H1 (cell line): ENCODE results near the gene CORO6. TPM values are rescaled to one million over a fixed set of nuclear protein-coding genes. Genes with fewer than 3 reads are reported as not detected.

Source experiments
- CTCF ChIA-PET: fragments of 300-600 bp; sonication (Branson Sonifier 250); formaldehyde crosslinking; loops from one replicate; lab custom pipeline; 2021; ENCODE audit not compliant: partially characterized antibody; lab: Charles Lee
- POLR2A ChIA-PET: fragments of 300-600 bp; sonication (Branson Sonifier 250); formaldehyde crosslinking; loops from one replicate; lab custom pipeline; 2021; ENCODE audit warnings: inconsistent platforms; ENCODE audit not compliant: partially characterized antibody; lab: Charles Lee
- DNase-seq, 2 experiments: peaks; one replicate each; pipeline versions ENCODE4 v3.0.0 to v3.0.0-alpha.2; 2010 to 2022; ENCODE audit warnings: low spot score in 2 of 2, low read depth in 1 of 2, mixed read lengths in 1 of 2
- FAIRE-seq: peaks from 2 replicates; lab custom pipeline; 2011; peaks lifted over from hg19 to GRCh38; lab: Jason Lieb, UNC
- H2AFZ ChIP-seq: 2 replicates; pipeline ENCODE4 v1.8.1; 2012; ENCODE audit warnings: low read length, inconsistent platforms
- H2AK5ac ChIP-seq: 2 replicates; pipeline ENCODE4 v1.6.1; 2013; ENCODE audit warnings: low read depth, low read length
- H2BK120ac ChIP-seq: replicated peaks from 2 replicates; pipeline ENCODE3; 2013; ENCODE audit warnings: low read depth, low read length, inconsistent platforms
- H2BK12ac ChIP-seq: 2 replicates; pipeline ENCODE4 v1.6.1; 2013; ENCODE audit warnings: low read depth, low read length
- H2BK15ac ChIP-seq: 2 replicates; pipeline ENCODE4 v1.6.1; 2013; ENCODE audit warnings: low read length
- H2BK20ac ChIP-seq: 2 replicates; pipeline ENCODE4 v1.6.1; 2013; ENCODE audit warnings: low read length
- H2BK5ac ChIP-seq: 2 replicates; pipeline ENCODE4 v1.6.1; 2013; ENCODE audit warnings: low read depth, low read length
- H3K14ac ChIP-seq: 2 replicates; pipeline ENCODE4 v1.6.1; 2013; ENCODE audit warnings: inconsistent platforms; ENCODE audit not compliant: insufficient read length
- H3K18ac ChIP-seq: 2 replicates; pipeline ENCODE4 v1.6.1; 2013; ENCODE audit warnings: low read length; ENCODE audit errors: extremely low read depth
- H3K23ac ChIP-seq: 2 replicates; pipeline ENCODE4 v1.6.1; 2013; ENCODE audit warnings: inconsistent platforms; ENCODE audit not compliant: insufficient read length
- H3K23me2 ChIP-seq: 2 replicates; pipeline ENCODE4 v1.6.1; 2013; ENCODE audit warnings: low read depth, low read length
- H3K27ac ChIP-seq: 2 replicates; pipeline ENCODE4 v1.6.1; 2011; ENCODE audit warnings: low read depth, low read length, inconsistent platforms
- H3K27me3 ChIP-seq, 4 experiments: replicated peaks in 1 of 4; 1 replicate in 1 of 4; 2 replicates in 3 of 4; pipeline versions ENCODE4 v1.6.1 to v1.8.1; 2011 to 2013; ENCODE audit warnings: low read length in 3 of 4, mild to moderate bottlenecking in 3 of 4, inconsistent platforms in 2 of 4, mixed read lengths in 2 of 4, moderate library complexity in 1 of 4; ENCODE audit not compliant: control insufficient read depth in 3 of 4, insufficient read depth in 3 of 4; ENCODE audit errors: extremely low read depth in 1 of 4
- H3K36me3 ChIP-seq, 4 experiments: 2 replicates each; pipeline versions ENCODE4 v1.6.1 to v1.8.1; 2011 to 2013; ENCODE audit warnings: mild to moderate bottlenecking in 4 of 4, low read length in 3 of 4, moderate library complexity in 2 of 4, control low read depth in 1 of 4, inconsistent platforms in 1 of 4; ENCODE audit not compliant: insufficient read depth in 4 of 4, control insufficient read depth in 2 of 4
- H3K4ac ChIP-seq: replicated peaks from 2 replicates; pipeline ENCODE3; 2013; ENCODE audit warnings: low read length, low read depth, mixed read lengths, inconsistent platforms; ENCODE audit not compliant: insufficient read length
- H3K4me1 ChIP-seq, 4 experiments: replicated peaks in 1 of 4; 1 replicate in 1 of 4; 2 replicates in 3 of 4; pipeline versions ENCODE4 v1.6.1 to v1.8.1; 2011 to 2013; ENCODE audit warnings: low read length in 3 of 4, inconsistent platforms in 2 of 4, mixed read lengths in 1 of 4; ENCODE audit not compliant: insufficient read depth in 4 of 4, control insufficient read depth in 3 of 4
- H3K4me2 ChIP-seq, 2 experiments: 2 replicates each; pipeline versions ENCODE4 v1.6.1 to v1.8.1; 2011 to 2013; ENCODE audit warnings: low read depth in 2 of 2, low read length in 2 of 2, control low read depth in 1 of 2, inconsistent platforms in 1 of 2, mild to moderate bottlenecking in 1 of 2; ENCODE audit not compliant: insufficient read depth in 1 of 2
- H3K4me3 ChIP-seq, 4 experiments: fragments of 200-600, 300-600 bp in 1 of 4; sonication (generic), shearing (Covaris generic), sonication (Bioruptor Twin) in 1 of 4; 2 replicates each; pipeline versions ENCODE4 v1.5.1 to v1.8.1; 2011 to 2016; ENCODE audit warnings: low read length in 4 of 4, low read depth in 3 of 4, control low read depth in 2 of 4, inconsistent platforms in 2 of 4, mild to moderate bottlenecking in 2 of 4, mixed read lengths in 1 of 4, moderate library complexity in 1 of 4; ENCODE audit not compliant: insufficient read depth in 2 of 4; ENCODE audit errors: extremely low read depth in 1 of 4
- H3K56ac ChIP-seq: replicated peaks from 2 replicates; pipeline ENCODE3; 2013; ENCODE audit warnings: low read depth, mild to moderate bottlenecking, mixed read lengths, low read length, inconsistent platforms; ENCODE audit not compliant: insufficient read length
- H3K79me1 ChIP-seq: 2 replicates; pipeline ENCODE4 v1.6.1; 2013; ENCODE audit warnings: low read depth, low read length, control low read depth
- H3K79me2 ChIP-seq, 2 experiments: 2 replicates each; pipeline versions ENCODE4 v1.6.1 to v1.8.1; 2012 to 2013; ENCODE audit warnings: low read length in 2 of 2, mild to moderate bottlenecking in 2 of 2, inconsistent platforms in 1 of 2; ENCODE audit not compliant: insufficient read depth in 2 of 2, control insufficient read depth in 1 of 2
- H3K9ac ChIP-seq, 4 experiments: replicated peaks in 1 of 4; 1 replicate in 1 of 4; 2 replicates in 3 of 4; pipeline versions ENCODE4 v1.6.1 to v1.8.1; 2011 to 2013; ENCODE audit warnings: low read depth in 3 of 4, low read length in 3 of 4, control low read depth in 2 of 4, mild to moderate bottlenecking in 2 of 4, moderate library complexity in 2 of 4, inconsistent platforms in 1 of 4; ENCODE audit errors: extremely low read depth in 1 of 4
- H3K9me3 ChIP-seq, 2 experiments: 2 replicates each; pipeline versions ENCODE4 v1.6.1 to v1.8.1; 2012 to 2013; ENCODE audit warnings: mild to moderate bottlenecking in 2 of 2, moderate library complexity in 2 of 2, control low read depth in 1 of 2, inconsistent platforms in 1 of 2, low read depth in 1 of 2, low read length in 1 of 2, mixed read lengths in 1 of 2; ENCODE audit not compliant: insufficient read depth in 2 of 2
- H4K20me1 ChIP-seq, 2 experiments: replicated peaks in 1 of 2; 2 replicates each; pipeline versions ENCODE3 to v1.8.1; 2011 to 2013; ENCODE audit warnings: inconsistent platforms in 2 of 2, low read length in 2 of 2, mild to moderate bottlenecking in 1 of 2; ENCODE audit not compliant: insufficient read depth in 2 of 2, control insufficient read depth in 1 of 2
- H4K5ac ChIP-seq: 2 replicates; pipeline ENCODE4 v1.6.1; 2013; ENCODE audit warnings: low read length, low read depth, mixed read lengths, inconsistent platforms; ENCODE audit not compliant: insufficient read length
- H4K8ac ChIP-seq: 2 replicates; pipeline ENCODE4 v1.8.0; 2013; ENCODE audit warnings: mild to moderate bottlenecking, moderate library complexity, low read length, inconsistent platforms; ENCODE audit not compliant: insufficient read depth; ENCODE audit errors: extremely low read depth
- H4K91ac ChIP-seq: replicated peaks from 2 replicates; pipeline ENCODE3; 2013; ENCODE audit warnings: low read length, mixed read lengths, inconsistent platforms; ENCODE audit not compliant: insufficient read length
- CBX8 ChIP-seq: fragments of 300-800, 300-1000 bp; sonication (generic); IDR thresholded peaks from 2 replicates; pipeline ENCODE4 v1.7.1; 2016; ENCODE audit warnings: low read depth, low read length, borderline replicate concordance
- CHD1 ChIP-seq: IDR thresholded peaks from 2 replicates; pipeline ENCODE4 v1.6.1; 2012; ENCODE audit warnings: low read depth, low read length, improper control_type of control experiment
- CHD2 ChIP-seq: IDR thresholded peaks from 2 replicates; pipeline ENCODE4 v1.6.1; 2012; ENCODE audit warnings: low read length, improper control_type of control experiment
- GABPA ChIP-seq: IDR thresholded peaks from 2 replicates; pipeline ENCODE4 v1.6.1; 2011; ENCODE audit warnings: mild to moderate bottlenecking, low read length, moderate library complexity, borderline replicate concordance; ENCODE audit not compliant: insufficient read depth
- JUN ChIP-seq: IDR thresholded peaks from 2 replicates; pipeline ENCODE4 v1.6.1; 2011; ENCODE audit warnings: low read depth, mild to moderate bottlenecking, improper control_type of control experiment, low read length
- MAFK ChIP-seq: IDR thresholded peaks from 2 replicates; pipeline ENCODE4 v1.6.1; 2012; ENCODE audit warnings: low read depth, mild to moderate bottlenecking, improper control_type of control experiment, low read length
- MAX ChIP-seq: IDR thresholded peaks from 2 replicates; pipeline ENCODE4 v1.6.1; 2012; ENCODE audit warnings: inconsistent platforms
- NRF1 ChIP-seq: IDR thresholded peaks from 2 replicates; pipeline ENCODE4 v1.6.1; 2011; ENCODE audit warnings: mild to moderate bottlenecking, low read depth, low read length, improper control_type of control experiment
- RBBP5 ChIP-seq: IDR thresholded peaks from 2 replicates; pipeline ENCODE4 v1.7.1; 2012; ENCODE audit warnings: low read depth, mild to moderate bottlenecking, inconsistent platforms, low read length, moderate library complexity, borderline replicate concordance
- SIX5 ChIP-seq: IDR thresholded peaks from 2 replicates; pipeline ENCODE4 v1.6.1; 2011; ENCODE audit warnings: mild to moderate bottlenecking, low read depth, low read length
- SP4 ChIP-seq: IDR thresholded peaks from 2 replicates; pipeline ENCODE4 v1.6.1; 2012; ENCODE audit warnings: low read length, inconsistent platforms
- SRF ChIP-seq: IDR thresholded peaks from 2 replicates; pipeline ENCODE4 v1.6.1; 2011; ENCODE audit warnings: mild to moderate bottlenecking, low read depth, low read length, moderate library complexity
- TAF7 ChIP-seq: optimal IDR thresholded peaks from 2 replicates; pipeline ENCODE3; 2011; ENCODE audit warnings: low read depth, mild to moderate bottlenecking, inconsistent platforms, low read length, moderate library complexity, borderline replicate concordance
- TEAD4 ChIP-seq: IDR thresholded peaks from 2 replicates; pipeline ENCODE4 v1.6.1; 2012; ENCODE audit warnings: low read depth, low read length, inconsistent platforms, mixed read lengths
- WGBS, 2 experiments: shearing (Covaris generic) in 1 of 2; methylation state at CpG; one replicate each; pipeline versions ENCODE4 v1.1.6 to v1.1.7; 2013 to 2015; ENCODE audit warnings: low lambda C conversion rate in 2 of 2, mixed read lengths in 2 of 2, inconsistent platforms in 1 of 2, low coverage in 1 of 2, missing lambda C conversion rate in 1 of 2; ENCODE audit not compliant: insufficient replicate concordance in 2 of 2, insufficient coverage in 1 of 2, insufficient read length in 1 of 2; ENCODE audit errors: extremely low coverage in 1 of 2, missing lambda C conversion rate in 1 of 2; 5-methylcytosine and 5-hydroxymethylcytosine counted together
- polyA plus RNA-seq, 7 experiments: library from polyadenylated mRNA; depleted of rRNA in 3 of 7; stranded (reverse) in 5 of 7; unstranded in 2 of 7; fragments of >200 nt in 5 of 7; fragments of 200-250 nt in 2 of 7; gene quantifications; 1 replicate in 5 of 7; 2 replicates in 1 of 7; 4 replicates in 1 of 7; pipeline versions ENCODE4 v1.2.1 to v1.2.3, GENCODE V29; 2011 to 2013; ENCODE audit warnings: missing spikeins in 2 of 7, mixed read lengths in 2 of 7
- total RNA-seq: library from RNA; stranded (reverse); fragmentation: NEBNext Ultra II Directional; extraction: Animal tissue kit (Norgen Biotek cat#: 25700); gene quantifications from 2 replicates; pipeline ENCODE4 v1.2.1, GENCODE V29; 2021

Gene CORO6
- total and polyA plus RNA-seq, 2 of the 8 experiments (the other 6 are each of a cell fraction or from before 2014, with no cell fraction given), result 2.5 to 8.6 TPM

- Histone ChIP-seq H3K23ac (peak overlapping the region; percentile 72), H3K4me3 (peak overlapping the region in 1 of 4 experiments; percentile 20; a peak in 1 of 8 replicates), H2BK12ac (peak overlapping the region; percentile 98; the same call in 1 of the 2 replicates), H3K79me1 (peaks cover 9% of the 10 kb centered on the region), H3K9ac (no peak overlapping the region; a peak in 1 of 7 replicates), H3K14ac (peak overlapping the region; percentile 0), H2BK5ac (peak overlapping the region; percentile 93), H2AK5ac (peak overlapping the region; percentile 85), H3K4ac (peak overlapping the region; percentile 91), H3K4me2 (peak overlapping the region; percentile 57 to 75), H4K8ac (no peak overlapping the region), H3K18ac (peak overlapping the region; percentile 97), H2AFZ (no peak overlapping the region), H4K91ac (peak overlapping the region; percentile 93), H4K5ac (peak overlapping the region; percentile 48), H4K20me1 (peaks cover 0 to 20% of the 10 kb centered on the region in 2 experiments), H3K27ac (no peak overlapping the region), H2BK120ac (peak overlapping the region; percentile 34), H3K79me2 (peaks cover 0 to 45% of the 10 kb centered on the region in 2 experiments; a peak in 2 of 4 replicates), H3K9me3 (no peaks in the 10 kb centered on the region), H2BK15ac (peak overlapping the region; percentile 98), H3K36me3 (no peaks in the 10 kb centered on the region), H3K4me1 (peaks cover 10 to 48% (median 32%) of the 10 kb centered on the region in 4 experiments), H3K27me3 (no peaks in the 10 kb centered on the region), H3K56ac (no peak overlapping the region), H3K23me2 (peaks cover 15% of the 10 kb centered on the region), H2BK20ac (peak overlapping the region; percentile 88)
- POLR2A ChIA-PET, result interaction anchor here (0.6 to 1.3 kb wide), 5 partner anchors 8 to 121 kb away, joined by 3 read pairs; partner anchors contain the start of gene GIT1
- CTCF ChIA-PET, result interaction anchor here (0.6 to 8.1 kb wide), 11 partner anchors 12 to 334 kb away, joined by 3 to 74 read pairs (median 4); no protein-coding TSS in a partner anchor
- DNase-seq, result peak in 1 of 2 experiments; percentile 61
- WGBS, 2 experiments, result 57% methylated on average over 6 of the region's 9 CpGs; no CpG with 5 or more reads in 1 of the 2 experiments
- FAIRE-seq, result peak; percentile 45
- TF ChIP-seq GABPA (no peak), NRF1 (no peak), TAF7 (no peak), CHD2 (no peak), MAFK (no peak), JUN (no peak), SIX5 (no peak), CHD1 (no peak), MAX (no peak), SRF (no peak), RBBP5 (no peak), CBX8 (no peak), TEAD4 (no peak), SP4 (no peak)
Observed at GRCh38 chr17:29596811-29597210, 25.9 kb downstream of the CORO6 start.
